NT2/D1 (cell line): ENCODE measurements around the gene FAM177A1.

ENCODE experiments used
- YY1 ChIP-seq: IDR thresholded peaks from 2 replicates; pipeline ENCODE4 v1.6.1; 2011; ENCODE audit not compliant: insufficient read length, insufficient read depth
- ZNF274 ChIP-seq: IDR thresholded peaks from 2 replicates; pipeline ENCODE4 v1.6.1; 2011; ENCODE audit warnings: mild to moderate bottlenecking, low read depth, low read length

DNA sequence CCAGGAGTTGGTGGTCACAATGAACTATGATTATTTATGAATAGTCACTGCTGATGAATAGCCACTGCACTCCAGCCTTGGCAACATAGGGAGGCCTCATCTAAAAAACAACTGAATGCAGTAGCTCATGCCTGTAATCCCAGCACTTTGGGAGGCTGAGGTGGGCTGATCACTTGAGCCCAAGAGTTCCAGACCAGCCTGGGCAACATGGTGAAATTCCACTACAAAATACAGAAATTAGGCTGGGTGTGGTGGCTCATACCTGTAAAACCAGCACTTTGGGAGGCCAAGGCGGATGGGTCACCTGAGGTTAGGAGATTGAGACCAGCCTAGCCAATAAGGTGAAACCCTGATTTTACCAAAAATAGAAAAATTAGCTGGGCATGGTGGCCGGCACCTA lies 13.5 kb upstream of the FAM177A1 start:
- no peak for TF ChIP-seq ZNF274
- no peak for TF ChIP-seq YY1
